ENCODE data around the gene PPP3CB.

DNA sequence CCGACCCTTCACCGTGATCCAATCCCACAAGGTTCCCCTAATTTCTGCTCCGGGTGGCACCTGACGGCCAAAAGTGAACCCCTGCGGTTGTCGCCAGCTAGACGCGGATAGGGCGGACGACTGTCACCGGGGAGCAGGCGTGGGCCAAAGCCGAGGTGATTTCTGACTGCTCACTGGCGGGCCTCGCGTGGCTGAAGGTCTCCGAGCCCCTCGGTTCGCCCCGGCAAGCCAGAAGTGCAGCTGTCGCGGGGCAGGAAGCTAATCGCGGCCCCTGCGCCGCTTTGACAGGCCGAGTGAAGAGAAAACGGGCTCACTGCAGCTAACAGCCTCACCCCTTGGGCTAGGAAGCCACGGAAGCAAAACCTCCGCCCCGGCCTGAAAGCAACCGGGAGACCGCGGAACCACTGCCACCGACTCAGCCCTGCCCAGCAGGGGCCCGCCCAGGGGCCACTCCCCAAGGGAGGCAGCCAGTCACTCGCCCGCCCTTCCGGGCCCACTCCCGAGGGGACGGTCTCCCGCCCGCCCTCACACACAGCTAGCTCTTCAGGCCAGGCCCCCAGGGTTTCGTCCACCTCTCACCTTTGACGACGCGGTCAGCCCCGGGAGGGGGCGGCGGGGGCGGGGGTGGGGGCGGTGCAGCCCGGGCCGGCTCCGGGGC, 469 bp downstream of the PPP3CB start:
- no peak for TF ChIP-seq YY1 (IDR thresholded peaks at IDR 0.05; ENCODE audit: insufficient read depth, insufficient read length)
- no peak for TF ChIP-seq ZNF274 (IDR thresholded peaks at IDR 0.05; ENCODE audit: low read depth, low read length)

Data from NT2/D1 (cell line).